ENCODE results near the gene NSUN2. TPM values are rescaled to one million over a fixed set of nuclear protein-coding genes. Genes with fewer than 3 reads are reported as not detected.
"Not testable (repeated sequence)": the region's sequence is repeated elsewhere in the genome, so short reads cannot be mapped to it uniquely, and the experiment has no call there.

NSUN2 gene
- total RNA-seq, 1 experiment from 2014 or later, result 69.1 TPM

GRCh38 chr5:6674421-6674820 lies 41.6 kb upstream of the NSUN2 start:
- Histone ChIP-seq H2AFZ (ENCODE audit: low read length) (no peak overlapping the region), H3K4me3 (ENCODE audit: low read length) (no peak overlapping the region), H3K27me3 (ENCODE audit: low read length) (no peaks in the 10 kb centered on the region), H3K27ac (ENCODE audit: low read length) (no peak overlapping the region), H4K20me1 (ENCODE audit: insufficient read depth, low read depth, low read length) (no peaks in the 10 kb centered on the region), H3K4me2 (ENCODE audit: low read depth, low read length, poor library complexity, severe bottlenecking) (no peak overlapping the region), H3K9ac (ENCODE audit: low read length) (no peak overlapping the region), H3K4me1 (ENCODE audit: low read length) (peaks cover 4% of the 10 kb centered on the region; the same call in 1 of the 2 replicates), H3K36me3 (ENCODE audit: insufficient read depth, low read length) (no peaks in the 10 kb centered on the region; the same call in 1 of the 2 replicates), H3K79me2 (ENCODE audit: low read length) (no peaks in the 10 kb centered on the region), H3K9me3 (ENCODE audit: low read length) (no peaks in the 10 kb centered on the region), H3K9me2 (replicated peaks; ENCODE audit: insufficient read depth, low read length) (no peaks in the 10 kb centered on the region; the same call in 1 of the 2 replicates)
- DNase-seq, result no peak

GRCh38 chr5:6673963-6674362 lies 41.1 kb upstream of the NSUN2 start:
- DNase-seq, result no peak
- no peak overlapping the region for H3K4me2 ChIP-seq (ENCODE audit: low read depth, low read length, poor library complexity, severe bottlenecking)
- no peaks in the 10 kb centered on the region; the same call in 1 of the 2 replicates for H3K9me2 ChIP-seq (replicated peaks; ENCODE audit: insufficient read depth, low read length)
- H3K4me1 ChIP-seq (ENCODE audit: low read length), result peaks cover 4% of the 10 kb centered on the region; the same call in 1 of the 2 replicates
- H3K36me3 ChIP-seq (ENCODE audit: insufficient read depth, low read length), result no peaks in the 10 kb centered on the region; the same call in 1 of the 2 replicates
- no peaks in the 10 kb centered on the region for H3K79me2 ChIP-seq (ENCODE audit: low read length)
- no peaks in the 10 kb centered on the region for H3K9me3 ChIP-seq (ENCODE audit: low read length)
- H3K27ac ChIP-seq (ENCODE audit: low read length), result no peak overlapping the region
- no peak overlapping the region for H2AFZ ChIP-seq (ENCODE audit: low read length)
- H3K9ac ChIP-seq (ENCODE audit: low read length), result no peak overlapping the region
- H3K4me3 ChIP-seq (ENCODE audit: low read length), result no peak overlapping the region
- H3K27me3 ChIP-seq (ENCODE audit: low read length), result no peaks in the 10 kb centered on the region
- H4K20me1 ChIP-seq (ENCODE audit: insufficient read depth, low read depth, low read length), result no peaks in the 10 kb centered on the region

- Histone ChIP-seq H3K27me3 (ENCODE audit: low read length) (no peaks in the 10 kb centered on the region), H4K20me1 (ENCODE audit: insufficient read depth, low read depth, low read length) (no peaks in the 10 kb centered on the region), H3K9me3 (ENCODE audit: low read length) (no peaks in the 10 kb centered on the region), H2AFZ (ENCODE audit: low read length) (no peak overlapping the region), H3K27ac (ENCODE audit: low read length) (no peak overlapping the region), H3K4me1 (ENCODE audit: low read length) (peaks cover 4% of the 10 kb centered on the region; the same call in 1 of the 2 replicates), H3K9ac (ENCODE audit: low read length) (no peak overlapping the region), H3K4me2 (ENCODE audit: low read depth, low read length, poor library complexity, severe bottlenecking) (no peak overlapping the region), H3K9me2 (replicated peaks; ENCODE audit: insufficient read depth, low read length) (no peaks in the 10 kb centered on the region; the same call in 1 of the 2 replicates), H3K79me2 (ENCODE audit: low read length) (no peaks in the 10 kb centered on the region), H3K36me3 (ENCODE audit: insufficient read depth, low read length) (no peaks in the 10 kb centered on the region; the same call in 1 of the 2 replicates), H3K4me3 (ENCODE audit: low read length) (no peak overlapping the region)
- no peak for DNase-seq
Measured at GRCh38 chr5:6673031-6673430, 40.2 kb upstream of the NSUN2 start.

- not testable (repeated sequence) for H3K9me2 ChIP-seq (replicated peaks; ENCODE audit: insufficient read depth, low read length); H3K27me3 ChIP-seq (ENCODE audit: low read length); H2AFZ ChIP-seq (ENCODE audit: low read length); DNase-seq; H3K79me2 ChIP-seq (ENCODE audit: low read length); H3K9ac ChIP-seq (ENCODE audit: low read length); H3K4me1 ChIP-seq (ENCODE audit: low read length); H3K36me3 ChIP-seq (ENCODE audit: insufficient read depth, low read length); H3K4me3 ChIP-seq (ENCODE audit: low read length); H4K20me1 ChIP-seq (ENCODE audit: insufficient read depth, low read depth, low read length); H3K4me2 ChIP-seq (ENCODE audit: low read depth, low read length, poor library complexity, severe bottlenecking); H3K9me3 ChIP-seq (ENCODE audit: low read length); H3K27ac ChIP-seq (ENCODE audit: low read length)
Measured at GRCh38 chr5:6668717-6669116, 35.9 kb upstream of the NSUN2 start.

- Histone ChIP-seq H3K4me1 (ENCODE audit: low read length) (no peaks in the 10 kb centered on the region), H3K4me2 (ENCODE audit: low read depth, low read length, poor library complexity, severe bottlenecking) (no peak overlapping the region), H3K4me3 (ENCODE audit: low read length) (no peak overlapping the region), H3K9me3 (ENCODE audit: low read length) (no peaks in the 10 kb centered on the region), H2AFZ (ENCODE audit: low read length) (no peak overlapping the region), H3K79me2 (ENCODE audit: low read length) (no peaks in the 10 kb centered on the region), H3K27ac (ENCODE audit: low read length) (no peak overlapping the region), H3K9ac (ENCODE audit: low read length) (no peak overlapping the region), H3K9me2 (replicated peaks; ENCODE audit: insufficient read depth, low read length) (no peaks in the 10 kb centered on the region), H3K27me3 (ENCODE audit: low read length) (no peaks in the 10 kb centered on the region), H3K36me3 (ENCODE audit: insufficient read depth, low read length) (no peaks in the 10 kb centered on the region; the same call in 1 of the 2 replicates), H4K20me1 (ENCODE audit: insufficient read depth, low read depth, low read length) (no peaks in the 10 kb centered on the region)
- DNase-seq, result no peak
Measured at GRCh38 chr5:6667648-6668047, 34.8 kb upstream of the NSUN2 start.

- Histone ChIP-seq H3K4me1 (ENCODE audit: low read length) (no peaks in the 10 kb centered on the region), H3K4me3 (ENCODE audit: low read length) (no peak overlapping the region), H2AFZ (ENCODE audit: low read length) (no peak overlapping the region), H3K9me2 (replicated peaks; ENCODE audit: insufficient read depth, low read length) (no peaks in the 10 kb centered on the region), H3K79me2 (ENCODE audit: low read length) (no peaks in the 10 kb centered on the region), H3K9ac (ENCODE audit: low read length) (no peak overlapping the region), H3K27me3 (ENCODE audit: low read length) (no peaks in the 10 kb centered on the region), H3K9me3 (ENCODE audit: low read length) (no peaks in the 10 kb centered on the region), H4K20me1 (ENCODE audit: insufficient read depth, low read depth, low read length) (no peaks in the 10 kb centered on the region), H3K36me3 (ENCODE audit: insufficient read depth, low read length) (no peaks in the 10 kb centered on the region; the same call in 1 of the 2 replicates), H3K4me2 (ENCODE audit: low read depth, low read length, poor library complexity, severe bottlenecking) (no peak overlapping the region), H3K27ac (ENCODE audit: low read length) (no peak overlapping the region)
- no peak for DNase-seq
Measured at GRCh38 chr5:6666762-6667161, 33.9 kb upstream of the NSUN2 start.

GRCh38 chr5:6660688-6661087 lies 27.8 kb upstream of the NSUN2 start:
- Histone ChIP-seq H3K4me1 (ENCODE audit: low read length) (peaks cover 3% of the 10 kb centered on the region; the same call in 1 of the 2 replicates), H3K36me3 (ENCODE audit: insufficient read depth, low read length) (peaks cover 11% of the 10 kb centered on the region; the same call in 1 of the 2 replicates), H3K27ac (ENCODE audit: low read length) (no peak overlapping the region), H3K4me2 (ENCODE audit: low read depth, low read length, poor library complexity, severe bottlenecking) (no peak overlapping the region), H3K4me3 (ENCODE audit: low read length) (no peak overlapping the region), H4K20me1 (ENCODE audit: insufficient read depth, low read depth, low read length) (no peaks in the 10 kb centered on the region), H2AFZ (ENCODE audit: low read length) (no peak overlapping the region), H3K27me3 (ENCODE audit: low read length) (no peaks in the 10 kb centered on the region), H3K9me3 (ENCODE audit: low read length) (no peaks in the 10 kb centered on the region), H3K9ac (ENCODE audit: low read length) (no peak overlapping the region), H3K79me2 (ENCODE audit: low read length) (no peaks in the 10 kb centered on the region), H3K9me2 (replicated peaks; ENCODE audit: insufficient read depth, low read length) (no peaks in the 10 kb centered on the region)
- no peak for DNase-seq

- Histone ChIP-seq H3K4me1 (ENCODE audit: low read length) (peaks cover 3% of the 10 kb centered on the region; the same call in 1 of the 2 replicates), H3K4me3 (ENCODE audit: low read length) (no peak overlapping the region), H3K27ac (ENCODE audit: low read length) (no peak overlapping the region), H4K20me1 (ENCODE audit: insufficient read depth, low read depth, low read length) (no peaks in the 10 kb centered on the region), H3K9ac (ENCODE audit: low read length) (no peak overlapping the region), H3K79me2 (ENCODE audit: low read length) (no peaks in the 10 kb centered on the region), H3K9me2 (replicated peaks; ENCODE audit: insufficient read depth, low read length) (no peaks in the 10 kb centered on the region), H3K4me2 (ENCODE audit: low read depth, low read length, poor library complexity, severe bottlenecking) (no peak overlapping the region), H3K27me3 (ENCODE audit: low read length) (no peaks in the 10 kb centered on the region), H2AFZ (ENCODE audit: low read length) (no peak overlapping the region), H3K9me3 (ENCODE audit: low read length) (no peaks in the 10 kb centered on the region), H3K36me3 (ENCODE audit: insufficient read depth, low read length) (peaks cover 11% of the 10 kb centered on the region; the same call in 1 of the 2 replicates)
- DNase-seq, result no peak
Measured at GRCh38 chr5:6659941-6660684, 27.3 kb upstream of the NSUN2 start.

Measured in Karpas-422 (cell line).